A673 (cell line): Measurements from ENCODE around the gene AKAP6.

Source experiments
- CTCF ChIP-seq: fragments of 300-800, 200-600 bp; sonication (generic); conservative IDR thresholded peaks from 2 replicates; pipeline ENCODE4 v1.5.1; 2017; ENCODE audit warnings: low read depth, mild to moderate bottlenecking, antibody characterized with exemption, low read length, moderate library complexity, mixed read lengths
- EZH2 ChIP-seq: fragments of 200-600 bp; sonication (generic); IDR thresholded peaks from 2 replicates; pipeline ENCODE4 v1.6.1; 2017; ENCODE audit warnings: borderline replicate concordance, low read depth, mild to moderate bottlenecking, mixed read lengths, antibody characterized with exemption, low read length; ENCODE audit not compliant: poor library complexity, severe bottlenecking

GRCh38 chr14:32378284-32378683 lies 49.2 kb downstream of the AKAP6 start:
- TF ChIP-seq CTCF (no peak), EZH2 (no peak)
